NB4 (cell line): ENCODE measurements around the gene VPS37D.
"Not testable (repeated sequence)": the region's sequence is repeated elsewhere in the genome, so short reads cannot be mapped to it uniquely, and the experiment has no call there.

ENCODE experiments used
- DNase-seq: peaks from one replicate; pipeline ENCODE4 v3.0.0; 2010; ENCODE audit warnings: low read depth
- H3K4me3 ChIP-seq: one replicate; pipeline ENCODE4 v1.5.1; 2011; ENCODE audit warnings: mild to moderate bottlenecking, low read depth, low read length, moderate library complexity
- CTCF ChIP-seq: IDR thresholded peaks from one replicate; pipeline ENCODE4 v1.5.1; 2012; ENCODE audit warnings: low read depth, low read length
- MYC ChIP-seq: IDR thresholded peaks from 2 replicates; pipeline ENCODE4 v1.6.1; 2011; ENCODE audit warnings: low read depth, low read length
- POLR2A ChIP-seq: IDR thresholded peaks from 2 replicates; pipeline ENCODE4 v1.6.1; 2011; ENCODE audit warnings: mild to moderate bottlenecking; ENCODE audit not compliant: insufficient read length; ENCODE audit errors: extremely low read depth
- TF ChIP-seq, protein P1 (sequence below): IDR thresholded peaks from 2 replicates; pipeline ENCODE4 v1.6.1; 2011; ENCODE audit warnings: low read depth, low read length

VPS37D gene

GRCh38 chr7:73667344-73668102 is at the start of gene VPS37D:
VPS37D (plus strand) TSS chr7:73667831; CDS start chr7:73667959, 128 bp downstream.
- TF ChIP-seq MYC = no peak
- TF ChIP-seq CTCF = peak; percentile 76
- peak; percentile 93 for DNase-seq

GRCh38 chr7:73618538-73618937 is 49.1 kb upstream of the VPS37D start:
- no peak for TF ChIP-seq MYC
- TF ChIP-seq, protein P1, sequence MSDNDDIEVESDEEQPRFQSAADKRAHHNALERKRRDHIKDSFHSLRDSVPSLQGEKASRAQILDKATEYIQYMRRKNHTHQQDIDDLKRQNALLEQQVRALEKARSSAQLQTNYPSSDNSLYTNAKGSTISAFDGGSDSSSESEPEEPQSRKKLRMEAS = no peak
- no peak for TF ChIP-seq POLR2A
- no peak for TF ChIP-seq CTCF
- DNase-seq = no peak
- no peak overlapping the region for H3K4me3 ChIP-seq

More at GRCh38 chr7:73667344-73668102, at the start of gene VPS37D:
- no peak within 1 kb of the TSS for H3K4me3 ChIP-seq

- DNase-seq, H3K4me3 ChIP-seq: not testable (repeated sequence)
These were observed 48.2 kb upstream of the VPS37D start for GRCh38 chr7:73619394-73619793.

DNA sequence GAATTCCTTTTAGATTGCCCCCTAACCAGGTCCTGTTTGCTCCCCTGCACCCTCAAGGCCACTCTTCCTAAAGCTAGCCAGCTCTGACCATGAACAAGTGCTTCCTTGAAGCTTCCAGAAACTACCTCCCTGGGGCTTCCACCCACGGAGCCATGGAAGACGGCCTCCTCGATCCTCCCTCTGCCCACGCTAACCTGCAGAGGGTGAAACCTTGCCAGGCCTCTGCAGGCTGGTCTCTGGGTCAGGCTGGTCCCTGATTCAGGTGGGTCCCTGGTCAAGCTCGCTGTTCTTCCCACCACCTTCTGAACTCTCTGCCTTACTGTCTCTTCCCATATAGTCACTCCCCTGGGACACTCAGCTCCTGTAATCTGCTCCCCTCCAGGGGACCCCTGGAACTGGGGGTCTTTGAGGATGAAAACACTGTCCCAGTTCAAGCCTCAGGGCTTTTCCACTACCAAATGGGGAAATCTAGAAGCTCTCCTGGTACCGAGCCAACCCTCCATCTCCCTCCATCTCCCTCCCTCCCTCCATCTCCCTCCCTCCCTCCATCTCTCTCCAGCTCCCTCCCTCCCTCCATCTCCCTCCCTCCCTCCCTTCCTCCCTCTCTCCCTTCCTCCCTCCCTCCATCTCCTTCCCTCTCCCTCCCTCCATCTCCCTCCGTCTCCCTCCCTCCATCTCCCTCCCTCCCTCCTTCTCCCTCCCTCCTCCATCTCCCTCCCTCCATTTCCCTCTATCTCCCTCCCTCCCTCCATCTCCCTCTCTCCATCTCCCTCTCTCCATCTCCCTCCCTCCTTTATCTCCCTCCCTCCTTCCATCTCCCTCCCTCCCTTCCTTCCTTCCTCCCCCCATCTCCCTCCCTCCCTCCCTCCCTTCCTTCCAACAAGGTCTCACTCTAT is 46.2 kb upstream of the VPS37D start:
- no peak for DNase-seq
- TF ChIP-seq POLR2A (no peak), MYC (no peak), CTCF (no peak)
- TF ChIP-seq, protein P1 = no peak
- no peak overlapping the region for H3K4me3 ChIP-seq

DNA sequence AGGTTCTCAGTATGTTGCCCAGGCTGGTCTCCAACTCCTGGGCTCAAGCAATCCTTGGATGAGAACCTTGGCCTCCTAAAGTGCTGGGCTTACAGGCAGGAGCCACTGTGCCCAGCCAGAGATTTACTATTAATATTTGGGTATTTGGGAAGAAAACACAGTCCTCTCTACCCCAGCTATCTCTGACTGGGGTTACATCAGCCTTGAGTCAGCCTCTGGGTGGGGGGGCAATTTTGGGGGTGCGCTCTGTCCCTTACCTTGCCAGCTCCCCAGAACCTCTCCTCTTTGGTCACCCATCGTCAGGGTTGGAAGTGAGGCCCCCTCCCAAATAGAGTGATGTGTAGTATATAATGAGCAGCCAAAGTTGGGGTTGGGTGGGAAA is 45.1 kb upstream of the VPS37D start:
- TF ChIP-seq CTCF (no peak), MYC (no peak), POLR2A (no peak)
- TF ChIP-seq, protein P1 = no peak
- no peak for DNase-seq
- no peak overlapping the region for H3K4me3 ChIP-seq

GRCh38 chr7:73622909-73623797 is 44.5 kb upstream of the VPS37D start:
- TF ChIP-seq POLR2A = no peak
- TF ChIP-seq, protein P1 = peak; percentile 29; the same call in 1 of the 2 replicates
- H3K4me3 ChIP-seq = no peak overlapping the region
- DNase-seq = peak; percentile 91
